Breast epithelium (tissue), 3 donors: ENCODE results near the gene CSNK2B.

Experiments used
- CTCF ChIP-seq, 3 donors: fragments of 450-650 bp; IDR thresholded peaks; one replicate each; pipeline ENCODE4 v1.5.1; 2016 to 2017; ENCODE audit warnings: antibody characterized with exemption in 3 of 3, mild to moderate bottlenecking in 3 of 3, moderate library complexity in 3 of 3
- POLR2A ChIP-seq: fragments of 450-650 bp; IDR thresholded peaks from one replicate; pipeline ENCODE4 v1.6.1; 2016; ENCODE audit warnings: antibody characterized with exemption, mild to moderate bottlenecking, moderate library complexity

DNA sequence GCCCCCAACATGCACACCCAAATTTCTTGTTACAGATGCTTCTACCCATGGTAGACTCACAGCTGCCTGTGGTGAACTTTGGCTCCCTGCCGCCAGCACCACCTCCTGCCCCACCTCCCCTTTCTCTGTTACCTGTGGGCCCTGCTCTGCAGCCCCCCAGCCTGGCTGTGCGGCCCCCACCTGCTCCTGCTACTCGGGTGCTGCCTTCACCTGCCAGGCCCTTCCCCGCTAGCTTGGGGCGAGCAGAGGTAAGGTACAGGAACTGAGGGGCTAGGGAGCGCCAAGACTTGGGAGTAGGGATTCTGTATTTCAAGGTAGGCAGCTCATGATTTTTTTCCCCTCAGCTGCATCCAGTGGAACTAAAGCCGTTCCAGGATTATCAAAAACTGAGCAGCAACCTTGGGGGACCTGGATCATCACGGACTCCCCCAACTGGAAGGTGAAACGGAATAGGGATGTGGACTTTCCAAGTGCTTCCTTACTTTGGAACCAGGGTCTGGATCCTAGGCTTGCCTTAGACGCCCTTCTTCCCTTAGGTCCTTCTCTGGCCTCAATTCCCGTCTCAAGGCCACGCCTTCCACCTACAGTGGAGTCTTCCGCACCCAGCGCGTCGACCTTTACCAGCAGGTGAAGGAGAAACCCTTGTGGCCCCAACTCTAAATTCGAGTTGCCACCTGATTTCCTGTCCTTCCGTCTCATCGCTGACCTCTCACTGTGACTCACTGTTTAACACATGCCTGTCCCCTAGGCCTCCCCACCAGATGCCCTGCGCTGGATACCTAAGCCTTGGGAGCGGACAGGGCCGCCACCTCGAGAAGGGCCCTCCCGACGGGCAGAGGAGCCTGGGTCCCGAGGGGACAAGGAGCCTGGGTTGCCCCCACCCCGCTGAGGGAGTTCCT lies 28.9 kb upstream of the CSNK2B start:
- TF ChIP-seq CTCF (IDR thresholded peaks at IDR 0.05) (no peak), POLR2A (no peak)
